ENCODE data around the gene HECW1. TPM values are rescaled to one million over a fixed set of nuclear protein-coding genes. Genes with fewer than 3 reads are reported as not detected.

Gene HECW1
- total and polyA plus RNA-seq, 2 of the 13 experiments (the other 11 are each of a cell fraction or from before 2014, with no cell fraction given) = not detected

DNA sequence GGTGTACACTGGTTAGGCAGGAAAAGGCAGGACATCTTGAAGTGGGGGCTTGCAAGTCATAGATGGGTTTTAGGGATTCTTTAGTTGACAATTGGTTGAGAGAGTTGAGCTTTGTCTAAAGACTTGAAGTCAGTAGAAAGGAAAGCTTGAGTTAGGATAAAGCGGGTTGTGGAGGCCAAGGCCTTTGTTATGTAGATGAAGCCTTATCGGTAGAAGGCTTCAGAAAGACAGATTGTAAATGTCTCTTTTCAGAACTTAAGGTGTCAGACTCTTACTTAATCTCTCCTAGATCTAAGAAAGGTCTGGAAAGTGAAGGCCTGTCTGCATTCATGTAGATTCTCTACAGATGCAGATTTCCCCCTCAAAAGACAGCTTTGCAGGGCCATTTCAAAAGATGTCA lies 177.4 kb downstream of the HECW1 start:
- WGBS (ENCODE audit: low lambda C conversion rate) = 46% methylated on average over 2 of the region's 2 CpGs
- no peak overlapping the region for H3K27ac ChIP-seq (ENCODE audit: extremely low read length, insufficient read depth, low read length)
- no peaks in the 10 kb centered on the region for H3K4me1 ChIP-seq (ENCODE audit: insufficient read depth, low read length)
- intact Hi-C loops (cut with micrococcal nuclease; ENCODE audit: unreplicated experiment) (no loop called here), in situ Hi-C loops (cut with HindIII; ENCODE audit: extremely low pct_ligation_motif_present, low pct_unique_long_range_greater_than_20kb) (no loop called here)
- ChIA-PET POLR2A (no interaction called here), CTCF (ENCODE audit: low intra/inter-chr PET ratio, low total read pairs) (no interaction called here)
- H3K4me3 ChIP-seq (replicated peaks in 1 of 3; ENCODE audit: insufficient read depth in 1 of 3, low read depth in 2 of 3, low read length in 3 of 3) = no peak overlapping the region
- no peaks in the 10 kb centered on the region for H3K36me3 ChIP-seq (replicated peaks in 1 of 2; ENCODE audit: control insufficient read depth in 1 of 2, insufficient read depth in 2 of 2, low read length in 2 of 2)
- H3K27me3 ChIP-seq (ENCODE audit: control insufficient read depth in 1 of 2, insufficient read depth in 2 of 2, low read length in 2 of 2) = no peaks in the 10 kb centered on the region; a peak in 1 of 5 replicates
- no peak overlapping the region for H2AFZ ChIP-seq (ENCODE audit: low read length)
- no peak for TF ChIP-seq ZNF607 (CRISPR knock-in tag; IDR thresholded peaks at IDR 0.05; ENCODE audit: borderline replicate concordance)
- TF ChIP-seq, protein P1, sequence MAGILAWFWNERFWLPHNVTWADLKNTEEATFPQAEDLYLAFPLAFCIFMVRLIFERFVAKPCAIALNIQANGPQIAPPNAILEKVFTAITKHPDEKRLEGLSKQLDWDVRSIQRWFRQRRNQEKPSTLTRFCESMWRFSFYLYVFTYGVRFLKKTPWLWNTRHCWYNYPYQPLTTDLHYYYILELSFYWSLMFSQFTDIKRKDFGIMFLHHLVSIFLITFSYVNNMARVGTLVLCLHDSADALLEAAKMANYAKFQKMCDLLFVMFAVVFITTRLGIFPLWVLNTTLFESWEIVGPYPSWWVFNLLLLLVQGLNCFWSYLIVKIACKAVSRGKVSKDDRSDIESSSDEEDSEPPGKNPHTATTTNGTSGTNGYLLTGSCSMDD (CRISPR knock-in tag; IDR thresholded peaks at IDR 0.05) = no peak
- TF ChIP-seq, protein P2, sequence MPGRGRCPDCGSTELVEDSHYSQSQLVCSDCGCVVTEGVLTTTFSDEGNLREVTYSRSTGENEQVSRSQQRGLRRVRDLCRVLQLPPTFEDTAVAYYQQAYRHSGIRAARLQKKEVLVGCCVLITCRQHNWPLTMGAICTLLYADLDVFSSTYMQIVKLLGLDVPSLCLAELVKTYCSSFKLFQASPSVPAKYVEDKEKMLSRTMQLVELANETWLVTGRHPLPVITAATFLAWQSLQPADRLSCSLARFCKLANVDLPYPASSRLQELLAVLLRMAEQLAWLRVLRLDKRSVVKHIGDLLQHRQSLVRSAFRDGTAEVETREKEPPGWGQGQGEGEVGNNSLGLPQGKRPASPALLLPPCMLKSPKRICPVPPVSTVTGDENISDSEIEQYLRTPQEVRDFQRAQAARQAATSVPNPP (CRISPR knock-in tag; IDR thresholded peaks at IDR 0.05) = no peak
- TF ChIP-seq ZNF121 (CRISPR knock-in tag; IDR thresholded peaks at IDR 0.05) = no peak
- no peak for TF ChIP-seq THYN1 (CRISPR knock-in tag; IDR thresholded peaks at IDR 0.05; ENCODE audit: borderline replicate concordance, low read depth)
- TF ChIP-seq ZNF563 (CRISPR knock-in tag; IDR thresholded peaks at IDR 0.05) = no peak
- TF ChIP-seq ONECUT2 (CRISPR knock-in tag; IDR thresholded peaks at IDR 0.05) = no peak
- TF ChIP-seq, protein P3, sequence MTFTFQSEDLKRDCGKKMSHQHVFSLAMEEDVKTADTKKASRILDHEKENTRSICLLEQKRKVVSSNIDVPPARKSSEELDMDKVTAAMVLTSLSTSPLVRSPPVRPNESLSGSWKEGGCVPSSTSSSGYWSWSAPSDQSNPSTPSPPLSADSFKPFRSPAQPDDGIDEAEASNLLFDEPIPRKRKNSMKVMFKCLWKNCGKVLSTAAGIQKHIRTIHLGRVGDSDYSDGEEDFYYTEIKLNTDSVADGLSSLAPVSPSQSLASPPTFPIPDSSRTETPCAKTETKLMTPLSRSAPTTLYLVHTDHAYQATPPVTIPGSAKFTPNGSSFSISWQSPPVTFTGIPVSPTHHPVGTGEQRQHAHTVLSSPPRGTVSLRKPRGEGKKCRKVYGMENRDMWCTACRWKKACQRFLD (CRISPR knock-in tag; IDR thresholded peaks at IDR 0.05; ENCODE audit: borderline replicate concordance) = no peak
- TF ChIP-seq, protein P4, sequence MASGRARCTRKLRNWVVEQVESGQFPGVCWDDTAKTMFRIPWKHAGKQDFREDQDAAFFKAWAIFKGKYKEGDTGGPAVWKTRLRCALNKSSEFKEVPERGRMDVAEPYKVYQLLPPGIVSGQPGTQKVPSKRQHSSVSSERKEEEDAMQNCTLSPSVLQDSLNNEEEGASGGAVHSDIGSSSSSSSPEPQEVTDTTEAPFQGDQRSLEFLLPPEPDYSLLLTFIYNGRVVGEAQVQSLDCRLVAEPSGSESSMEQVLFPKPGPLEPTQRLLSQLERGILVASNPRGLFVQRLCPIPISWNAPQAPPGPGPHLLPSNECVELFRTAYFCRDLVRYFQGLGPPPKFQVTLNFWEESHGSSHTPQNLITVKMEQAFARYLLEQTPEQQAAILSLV (CRISPR knock-in tag; IDR thresholded peaks at IDR 0.05; ENCODE audit: borderline replicate concordance) = no peak
- TF ChIP-seq, protein P5, sequence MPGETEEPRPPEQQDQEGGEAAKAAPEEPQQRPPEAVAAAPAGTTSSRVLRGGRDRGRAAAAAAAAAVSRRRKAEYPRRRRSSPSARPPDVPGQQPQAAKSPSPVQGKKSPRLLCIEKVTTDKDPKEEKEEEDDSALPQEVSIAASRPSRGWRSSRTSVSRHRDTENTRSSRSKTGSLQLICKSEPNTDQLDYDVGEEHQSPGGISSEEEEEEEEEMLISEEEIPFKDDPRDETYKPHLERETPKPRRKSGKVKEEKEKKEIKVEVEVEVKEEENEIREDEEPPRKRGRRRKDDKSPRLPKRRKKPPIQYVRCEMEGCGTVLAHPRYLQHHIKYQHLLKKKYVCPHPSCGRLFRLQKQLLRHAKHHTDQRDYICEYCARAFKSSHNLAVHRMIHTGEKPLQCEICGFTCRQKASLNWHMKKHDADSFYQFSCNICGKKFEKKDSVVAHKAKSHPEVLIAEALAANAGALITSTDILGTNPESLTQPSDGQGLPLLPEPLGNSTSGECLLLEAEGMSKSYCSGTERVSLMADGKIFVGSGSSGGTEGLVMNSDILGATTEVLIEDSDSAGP (CRISPR knock-in tag; IDR thresholded peaks at IDR 0.05; ENCODE audit: borderline replicate concordance) = no peak
- TF ChIP-seq, protein P6, sequence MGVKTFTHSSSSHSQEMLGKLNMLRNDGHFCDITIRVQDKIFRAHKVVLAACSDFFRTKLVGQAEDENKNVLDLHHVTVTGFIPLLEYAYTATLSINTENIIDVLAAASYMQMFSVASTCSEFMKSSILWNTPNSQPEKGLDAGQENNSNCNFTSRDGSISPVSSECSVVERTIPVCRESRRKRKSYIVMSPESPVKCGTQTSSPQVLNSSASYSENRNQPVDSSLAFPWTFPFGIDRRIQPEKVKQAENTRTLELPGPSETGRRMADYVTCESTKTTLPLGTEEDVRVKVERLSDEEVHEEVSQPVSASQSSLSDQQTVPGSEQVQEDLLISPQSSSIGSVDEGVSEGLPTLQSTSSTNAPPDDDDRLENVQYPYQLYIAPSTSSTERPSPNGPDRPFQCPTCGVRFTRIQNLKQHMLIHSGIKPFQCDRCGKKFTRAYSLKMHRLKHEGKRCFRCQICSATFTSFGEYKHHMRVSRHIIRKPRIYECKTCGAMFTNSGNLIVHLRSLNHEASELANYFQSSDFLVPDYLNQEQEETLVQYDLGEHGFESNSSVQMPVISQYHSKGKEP (CRISPR knock-in tag; IDR thresholded peaks at IDR 0.05) = no peak
- TF ChIP-seq ZNF570 (CRISPR knock-in tag; IDR thresholded peaks at IDR 0.05; ENCODE audit: borderline replicate concordance) = no peak
- TF ChIP-seq, protein P7, sequence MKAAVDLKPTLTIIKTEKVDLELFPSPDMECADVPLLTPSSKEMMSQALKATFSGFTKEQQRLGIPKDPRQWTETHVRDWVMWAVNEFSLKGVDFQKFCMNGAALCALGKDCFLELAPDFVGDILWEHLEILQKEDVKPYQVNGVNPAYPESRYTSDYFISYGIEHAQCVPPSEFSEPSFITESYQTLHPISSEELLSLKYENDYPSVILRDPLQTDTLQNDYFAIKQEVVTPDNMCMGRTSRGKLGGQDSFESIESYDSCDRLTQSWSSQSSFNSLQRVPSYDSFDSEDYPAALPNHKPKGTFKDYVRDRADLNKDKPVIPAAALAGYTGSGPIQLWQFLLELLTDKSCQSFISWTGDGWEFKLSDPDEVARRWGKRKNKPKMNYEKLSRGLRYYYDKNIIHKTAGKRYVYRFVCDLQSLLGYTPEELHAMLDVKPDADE (CRISPR knock-in tag; IDR thresholded peaks at IDR 0.05) = no peak
- no peak for TF ChIP-seq FOXA1 (IDR thresholded peaks at IDR 0.05)
- TF ChIP-seq FOXA1 (CRISPR knock-in tag; IDR thresholded peaks at IDR 0.05) = no peak
- H3K9me3 ChIP-seq (ENCODE audit: low read length) = 0 out of 2 replicates have a peak, but pooled peaks cover 7% of the 10 kb centered on the region
- no peak for ATAC-seq
- H3K4me2 ChIP-seq (ENCODE audit: low read depth, low read length) = no peak overlapping the region
- no peak for DNase-seq (ENCODE audit: low spot score)
- H4K20me1 ChIP-seq (ENCODE audit: insufficient read depth, low read length) = no peaks in the 10 kb centered on the region
- no peak for FAIRE-seq
- BruUV-seq (replicated peaks) = no TSS peak
- H3K79me2 ChIP-seq (ENCODE audit: insufficient read depth, low read length) = no peaks in the 10 kb centered on the region
- no peak overlapping the region for H3K9ac ChIP-seq (ENCODE audit: insufficient read depth, low read depth, low read length)

Measured in HepG2 (cell line).